GM21786 (cell line): Measurements from ENCODE around the gene SEPTIN12.
"Not testable (repeated sequence)": the region's sequence is repeated elsewhere in the genome, so short reads cannot be mapped to it uniquely, and the experiment has no call there.

Experiments
- ATAC-seq: cut with Tn5 transposase; IDR thresholded peaks from one replicate; pipeline ENCODE4 v1.9.1; 2021; ENCODE audit not compliant: unreplicated experiment

Gene SEPTIN12

DNA sequence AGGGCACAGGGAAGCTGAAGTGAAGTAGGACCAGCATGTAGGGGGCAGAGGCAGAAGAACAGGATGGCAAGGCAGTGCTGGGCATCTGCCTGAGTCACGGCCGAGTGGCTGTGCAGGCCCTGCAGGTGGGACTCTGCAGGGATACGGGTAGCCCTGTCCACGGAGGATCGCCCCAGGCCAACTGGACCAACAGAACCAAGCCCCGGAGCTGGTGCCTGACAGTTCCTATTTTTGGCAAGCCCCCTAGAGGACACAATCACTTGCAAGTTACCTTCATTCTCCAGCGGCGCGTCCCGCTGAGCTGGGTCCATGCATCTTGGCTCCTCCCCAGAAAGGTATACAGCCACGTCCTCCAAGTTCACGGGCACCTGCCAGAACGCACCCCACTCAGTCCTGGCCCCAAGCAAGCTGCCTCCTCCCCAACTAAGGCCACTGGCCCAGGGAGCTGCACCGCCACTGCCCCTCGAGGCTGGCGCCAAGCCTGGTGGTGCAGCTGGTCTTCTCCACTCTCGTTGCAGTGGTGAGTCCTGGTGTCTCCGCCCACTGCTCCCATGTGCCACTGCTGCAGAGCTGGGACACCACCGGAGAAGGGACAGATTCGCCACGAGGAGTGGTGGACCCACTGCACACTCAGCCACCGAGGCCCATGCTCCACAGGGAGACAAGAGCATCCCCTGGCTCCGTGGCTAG, 27.8 kb downstream of the SEPTIN12 start:
- ATAC-seq, result no peak

DNA sequence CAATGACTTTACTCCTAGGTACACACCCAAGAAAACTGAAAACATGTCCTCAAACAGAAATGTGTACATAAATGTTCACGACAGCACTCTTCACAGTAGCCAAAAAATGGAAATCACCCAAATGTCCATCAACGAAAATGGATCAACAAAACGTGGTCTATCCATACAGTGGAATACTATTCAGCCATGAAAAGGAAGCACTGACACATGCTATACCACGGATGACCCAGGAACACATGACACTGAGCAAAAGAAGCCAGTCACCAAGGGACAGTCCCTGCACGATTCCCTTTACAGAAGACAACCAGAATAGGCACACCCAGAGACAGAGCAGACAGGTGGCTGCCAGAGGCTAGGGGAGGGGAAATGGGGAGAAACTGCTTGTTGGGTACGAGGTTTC, 32.5 kb downstream of the SEPTIN12 start:
- ATAC-seq, result no peak

DNA sequence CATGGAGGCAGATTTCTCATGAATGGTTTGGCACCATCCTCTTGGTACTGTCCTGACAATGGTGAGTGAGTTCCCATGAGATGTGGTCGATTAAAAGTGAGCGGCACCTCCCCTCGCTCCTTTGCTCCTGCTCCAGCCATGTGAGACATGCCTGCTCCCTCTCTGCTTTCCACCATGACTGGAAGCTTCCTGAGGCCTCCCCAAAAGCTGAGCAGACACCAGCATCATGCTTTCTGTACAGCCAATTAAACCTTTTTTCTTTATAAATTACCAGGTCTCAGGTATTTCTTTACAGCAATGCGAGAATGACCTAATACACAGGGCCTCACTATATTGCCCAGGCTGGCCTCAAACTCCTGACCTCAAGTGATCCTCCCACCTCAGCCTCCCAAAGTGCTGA, 33.3 kb downstream of the SEPTIN12 start:
- no peak for ATAC-seq

DNA sequence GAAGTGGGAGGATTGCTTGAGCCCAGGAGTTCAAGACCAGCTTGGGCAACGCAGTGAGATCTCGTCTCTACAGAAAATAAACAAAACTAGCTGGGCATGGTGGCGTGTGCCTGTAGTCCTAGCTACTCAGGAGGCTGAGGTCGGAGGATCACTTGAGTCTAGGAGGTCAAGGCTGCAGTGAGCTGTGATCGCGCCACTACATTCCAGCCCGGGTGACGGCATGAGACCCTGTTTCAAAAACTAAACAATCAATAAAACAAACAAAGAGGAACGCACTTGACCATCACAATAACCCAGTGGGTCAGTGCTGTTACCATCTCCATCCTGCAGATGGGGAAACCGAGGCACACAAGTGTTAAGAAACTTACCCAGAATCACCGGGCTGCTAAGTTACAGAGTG, 34.9 kb downstream of the SEPTIN12 start:
- no peak for ATAC-seq

DNA sequence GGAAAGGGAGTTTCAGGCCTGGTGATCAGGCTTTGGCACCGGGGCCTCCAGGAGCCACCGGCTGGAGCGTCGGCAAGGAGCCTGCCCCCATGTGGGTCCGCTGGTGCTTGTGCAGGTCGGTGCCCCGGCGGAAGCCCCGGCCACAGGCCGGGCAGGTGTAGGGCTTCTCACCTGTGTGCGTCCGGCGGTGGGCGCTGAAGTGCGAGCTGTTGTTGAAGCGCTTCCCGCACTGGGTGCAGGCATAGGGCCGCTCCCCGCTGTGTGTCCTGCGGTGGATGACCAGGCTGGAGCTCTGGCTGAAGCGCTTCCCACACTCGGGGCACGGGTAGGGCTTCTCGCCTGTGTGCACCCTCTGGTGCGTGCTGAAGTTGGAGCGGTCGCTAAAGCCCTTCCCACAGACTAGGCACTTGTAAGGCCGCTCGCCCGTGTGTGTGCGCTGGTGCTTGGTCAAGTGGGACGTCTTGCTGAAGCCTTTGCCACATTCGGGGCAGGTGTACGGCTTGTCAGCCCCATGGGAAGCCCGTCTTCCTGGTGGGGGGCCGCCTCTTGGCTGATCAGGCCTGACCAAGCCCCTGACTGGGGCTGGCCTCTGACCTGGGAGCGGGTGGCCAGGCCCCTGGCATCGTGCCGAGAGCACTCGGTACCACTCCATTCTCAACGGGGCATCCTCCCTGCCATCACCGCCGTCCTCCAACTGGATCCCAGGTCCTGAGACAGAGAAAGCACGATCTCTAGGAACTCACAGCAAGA, 35.6 kb downstream of the SEPTIN12 start:
- no peak for ATAC-seq

DNA sequence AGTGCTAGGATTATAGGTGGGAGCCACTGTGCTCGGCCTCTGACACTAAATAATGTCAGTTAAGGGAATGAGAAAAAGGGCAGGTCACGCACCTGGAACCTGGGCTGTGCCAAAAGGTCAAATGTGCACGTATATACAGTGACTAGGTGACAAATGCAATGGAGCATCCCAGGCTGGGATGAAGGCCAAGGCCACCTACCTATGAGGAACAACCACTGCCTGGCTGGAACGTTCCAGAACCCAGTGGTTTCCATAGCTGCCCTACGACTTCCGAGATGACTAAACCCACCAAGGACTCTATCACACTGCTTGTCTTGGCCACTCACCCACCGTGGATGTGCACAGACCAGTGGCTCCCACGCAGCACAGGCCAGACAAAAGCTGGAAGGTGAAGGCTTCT, 37.2 kb downstream of the SEPTIN12 start:
- no peak for ATAC-seq

DNA sequence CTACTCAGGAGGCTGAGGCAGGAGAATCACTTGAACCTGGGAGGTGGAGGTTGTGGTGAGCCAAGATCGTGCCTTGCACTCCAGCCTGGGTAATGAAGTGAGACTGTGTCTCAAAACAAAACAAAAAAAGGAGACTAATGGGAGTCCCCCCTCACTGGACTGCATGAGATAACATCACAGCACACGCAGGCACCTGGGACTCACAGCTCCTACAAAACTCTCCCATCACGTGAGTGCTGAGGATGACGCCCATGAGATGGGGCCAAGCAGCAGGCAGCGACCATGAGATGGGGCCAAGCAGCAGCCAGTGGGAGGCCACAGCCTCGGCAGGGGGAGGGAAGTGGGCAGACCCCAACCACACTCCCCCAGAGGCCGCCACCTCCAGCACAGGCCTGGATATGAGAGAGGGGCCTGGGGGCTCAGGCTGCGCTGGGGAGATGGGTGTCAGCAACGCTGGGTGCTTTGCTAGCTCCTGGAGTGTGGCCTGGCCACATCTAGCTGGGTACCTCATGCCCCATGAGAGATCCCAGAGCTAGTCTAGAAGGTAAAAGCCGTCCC, 38.4 kb downstream of the SEPTIN12 start:
- no peak for ATAC-seq

DNA sequence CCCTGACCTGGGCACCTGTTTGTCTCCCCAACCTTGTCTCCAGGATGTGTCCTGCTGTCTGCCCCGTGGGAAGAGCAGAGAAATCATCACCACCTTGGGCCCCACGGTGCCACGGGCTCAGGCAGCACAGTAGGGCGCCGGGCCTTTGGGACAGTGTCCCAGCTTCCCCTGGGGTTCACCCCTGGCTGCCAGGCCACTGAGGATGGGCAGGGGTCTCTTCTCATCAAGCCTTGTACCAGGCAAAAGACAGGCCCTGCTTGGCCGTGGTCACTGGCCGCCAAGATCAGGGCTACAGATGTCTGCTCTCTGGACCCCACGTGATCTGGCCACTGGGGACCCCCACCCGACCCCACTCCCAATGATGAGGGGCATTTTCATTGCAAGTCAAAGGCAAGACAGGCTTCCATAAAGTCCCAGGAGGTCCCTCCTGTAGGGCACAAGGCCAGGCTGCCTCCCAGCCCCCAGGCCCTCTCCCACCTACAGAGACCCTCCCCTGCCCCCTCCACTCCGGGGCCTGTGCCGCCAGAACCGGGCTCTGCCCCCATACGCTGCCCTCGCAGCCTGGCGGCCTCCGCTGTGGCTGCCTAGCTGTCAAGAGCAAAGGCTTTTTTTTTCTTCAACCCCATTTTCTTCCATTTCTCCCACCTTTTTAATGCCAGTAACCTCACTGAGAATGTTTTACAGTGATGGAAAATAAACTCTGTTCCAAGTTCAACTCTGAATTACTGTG, 39.3 kb downstream of the SEPTIN12 start:
- no peak for ATAC-seq

DNA sequence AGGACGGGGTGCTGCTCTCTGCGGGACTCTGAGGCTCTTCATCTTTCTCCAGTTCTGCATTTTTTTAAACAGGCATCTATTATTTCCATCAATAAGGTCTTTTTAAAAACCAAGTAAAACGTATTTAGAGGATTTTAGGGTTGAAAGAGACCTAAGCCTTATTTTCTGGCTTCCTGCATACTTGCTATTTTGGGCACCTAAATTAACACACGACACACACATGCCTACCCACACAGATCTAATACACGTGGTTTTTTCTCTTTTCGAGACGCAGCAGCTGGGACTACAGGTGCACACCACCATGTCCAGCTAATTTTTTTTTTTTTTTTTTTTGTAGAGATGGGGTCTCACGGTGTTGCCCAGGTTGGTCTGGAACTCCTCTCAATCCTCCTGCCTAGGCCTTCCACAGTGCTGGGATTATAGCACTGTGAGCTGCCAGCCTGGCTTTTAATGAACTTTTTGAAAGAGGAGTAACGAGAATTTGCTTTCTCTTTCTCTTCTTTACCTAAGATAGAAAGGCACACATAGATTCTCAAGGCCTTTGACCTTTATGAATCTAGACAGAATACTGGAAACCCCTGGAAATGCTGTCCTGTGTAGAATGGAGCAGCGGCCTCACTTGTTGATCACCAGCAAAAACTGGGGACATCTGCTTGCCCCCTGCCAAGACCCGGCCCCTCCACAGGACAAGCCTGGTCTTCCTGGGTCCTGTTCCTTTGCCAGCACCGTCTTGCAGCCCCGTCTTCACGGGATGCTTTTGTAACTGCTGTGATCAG, 40.1 kb downstream of the SEPTIN12 start:
- no peak for ATAC-seq

DNA sequence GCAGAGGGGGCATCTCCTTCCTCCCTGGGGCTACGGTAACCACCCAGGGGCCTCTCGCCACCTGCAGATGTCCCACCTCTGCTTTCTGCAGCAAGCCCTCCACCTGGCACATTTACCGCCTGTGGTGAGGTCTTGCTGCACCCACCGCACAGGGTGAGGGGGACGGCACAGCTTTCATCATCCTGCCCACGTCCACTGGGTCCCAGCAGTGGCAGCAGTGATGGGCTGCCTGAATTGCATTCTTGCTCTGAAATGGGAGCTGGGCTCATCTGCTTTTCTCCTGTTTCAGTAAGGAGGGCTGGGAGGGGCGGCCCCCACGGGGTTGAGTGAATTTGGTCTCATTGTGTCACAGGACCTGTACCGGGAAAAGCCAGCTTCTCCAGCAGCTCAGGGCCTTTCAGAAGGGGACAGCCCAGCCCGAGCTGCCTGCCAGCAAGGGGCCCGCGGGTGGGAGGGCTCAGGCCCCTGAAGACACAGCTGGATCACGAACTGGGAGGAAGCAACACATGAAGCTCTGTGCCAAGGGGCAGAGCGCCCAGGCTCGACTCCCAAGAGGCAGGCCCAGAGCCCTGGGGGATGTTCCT, 41.1 kb downstream of the SEPTIN12 start:
- no peak for ATAC-seq

DNA sequence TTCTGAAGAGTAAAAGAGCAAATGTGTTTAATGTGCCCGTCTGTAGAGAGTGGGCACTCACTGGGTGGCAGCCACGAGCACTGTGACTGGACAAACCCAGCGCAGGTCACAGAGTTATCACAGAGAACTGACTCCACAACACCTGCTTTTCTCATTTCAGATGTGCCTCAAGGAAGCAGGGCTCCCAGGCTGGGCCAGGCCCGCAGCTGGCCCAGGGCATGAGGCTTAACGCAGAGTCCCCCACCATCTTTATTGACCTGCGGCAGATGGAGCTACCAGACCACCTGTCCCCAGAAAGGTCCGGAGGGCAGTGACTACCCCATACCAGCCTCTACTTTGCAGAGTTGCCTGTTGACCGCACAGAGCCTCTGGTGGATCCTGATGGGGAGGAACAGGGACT, 41.9 kb downstream of the SEPTIN12 start:
- no peak for ATAC-seq

DNA sequence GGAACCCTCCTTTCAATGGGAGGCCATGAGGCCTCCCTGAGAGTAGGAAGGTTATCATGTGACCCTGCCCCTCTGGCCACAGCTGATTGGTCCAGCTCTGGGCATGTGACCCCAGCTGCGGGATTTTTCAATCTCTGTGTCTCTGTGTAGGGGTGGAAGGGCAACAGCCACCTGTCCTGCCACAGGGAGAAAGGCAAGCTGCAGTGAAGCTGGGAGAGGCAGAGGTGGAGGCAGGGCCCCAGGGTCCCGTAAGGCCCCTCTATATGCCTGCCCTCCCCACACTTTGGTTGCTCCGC, 42.9 kb downstream of the SEPTIN12 start:
- ATAC-seq, result no peak

DNA sequence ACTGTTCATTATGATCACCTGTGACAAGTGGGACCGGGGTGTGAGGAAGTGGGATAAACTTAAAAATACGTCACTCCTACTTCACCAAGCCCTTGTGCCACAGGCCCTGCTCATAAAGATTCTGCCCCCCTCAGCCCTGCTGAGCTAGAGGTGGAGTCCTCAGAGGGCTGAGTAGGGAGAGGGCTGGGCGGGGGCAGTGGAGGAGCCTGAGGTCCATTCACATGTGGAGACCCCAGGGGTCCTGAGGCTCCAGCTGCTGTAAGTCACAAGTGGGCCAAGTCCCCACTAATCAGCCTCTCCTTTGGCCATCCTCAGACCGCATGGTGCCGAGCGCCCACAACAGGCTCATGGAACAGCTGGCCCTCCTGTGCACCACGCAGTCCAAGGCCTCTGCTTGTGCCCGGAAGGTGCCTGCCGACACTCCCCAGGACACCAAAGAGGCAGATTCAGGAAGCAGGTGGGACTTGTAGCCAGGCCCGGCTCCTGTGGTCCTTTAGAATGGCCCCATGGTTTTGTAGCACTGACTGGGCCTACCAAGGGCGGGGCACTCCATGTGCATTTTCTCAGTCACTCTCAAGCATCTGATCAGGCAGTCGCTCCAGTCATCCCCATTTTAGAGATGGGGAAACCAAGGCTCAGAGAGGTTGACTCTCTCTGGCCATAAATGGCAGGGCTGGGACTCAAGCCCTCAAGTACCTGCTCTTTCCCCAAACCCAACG, 43.4 kb downstream of the SEPTIN12 start:
- no peak for ATAC-seq

DNA sequence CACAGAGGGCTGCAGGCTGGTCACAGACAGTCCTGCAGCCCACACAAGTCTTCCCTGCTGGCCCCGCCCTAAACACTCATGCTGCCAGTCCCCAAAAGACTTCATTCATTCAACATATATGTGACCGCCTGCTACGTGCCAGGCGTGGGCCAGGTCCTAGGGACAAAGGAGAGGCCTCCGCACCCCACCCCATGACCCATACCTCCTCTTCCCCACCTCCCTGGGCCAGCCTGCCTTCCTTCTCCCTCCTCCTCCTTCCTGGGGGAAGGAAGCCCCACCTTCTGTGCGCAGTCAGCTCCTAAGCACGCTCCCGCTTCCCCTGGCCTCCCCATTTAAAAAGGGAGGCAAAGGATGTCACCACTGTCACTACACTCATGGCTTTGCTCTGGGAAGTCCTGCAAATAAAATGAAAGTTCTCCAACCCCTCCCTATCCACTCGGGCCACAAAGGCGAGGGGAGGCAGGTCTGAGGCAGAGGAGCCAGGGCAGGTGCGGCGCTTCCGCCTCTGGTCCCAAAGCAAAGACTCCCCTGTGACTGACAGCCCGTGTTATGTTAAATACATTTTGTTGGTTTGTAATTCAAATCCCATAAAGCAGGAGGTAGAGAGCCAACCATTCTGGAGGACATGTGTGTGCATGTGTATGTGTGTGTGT, 44.8 kb downstream of the SEPTIN12 start:
- no peak for ATAC-seq

DNA sequence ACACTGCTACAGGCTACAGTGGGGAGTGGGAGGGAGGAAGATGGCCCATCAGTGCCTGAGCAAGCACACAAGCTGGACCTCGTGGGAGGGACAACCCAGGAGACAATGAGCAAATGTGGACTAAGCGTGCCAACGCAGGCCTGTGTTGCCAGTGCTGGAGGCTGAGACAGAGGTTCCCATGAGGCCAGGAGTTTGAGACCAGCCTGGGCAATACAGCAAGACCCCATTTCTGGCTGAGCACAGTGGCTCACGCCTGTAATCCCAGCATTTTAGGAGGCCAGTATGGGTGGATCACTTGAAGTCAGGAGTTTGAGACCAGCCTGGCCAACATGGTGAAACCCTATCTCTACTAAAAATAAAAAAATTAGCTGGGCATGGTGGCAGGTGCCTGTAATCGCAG, 49.8 kb downstream of the SEPTIN12 start:
- not testable (repeated sequence) for ATAC-seq

DNA sequence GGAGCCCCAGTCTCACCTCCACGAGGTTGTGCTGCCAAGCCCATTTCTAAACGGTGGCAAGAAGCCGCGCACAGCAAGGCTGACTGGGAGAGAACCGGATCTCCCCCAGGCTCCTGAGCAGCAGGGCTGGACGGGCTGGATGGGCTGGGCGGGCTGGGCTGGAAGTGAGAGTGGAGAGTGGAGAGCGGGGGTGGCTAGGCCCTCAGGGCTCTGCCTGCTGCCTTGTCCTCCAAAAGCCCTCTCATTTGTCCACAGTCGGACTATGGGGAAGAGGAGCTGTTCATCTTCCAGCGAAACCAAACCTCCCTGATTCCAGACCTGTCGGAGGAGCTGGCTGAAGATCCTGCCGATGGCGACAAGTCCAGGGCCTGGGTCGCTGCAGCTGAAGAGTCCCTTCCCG, 50.6 kb downstream of the SEPTIN12 start:
- ATAC-seq, result no peak

DNA sequence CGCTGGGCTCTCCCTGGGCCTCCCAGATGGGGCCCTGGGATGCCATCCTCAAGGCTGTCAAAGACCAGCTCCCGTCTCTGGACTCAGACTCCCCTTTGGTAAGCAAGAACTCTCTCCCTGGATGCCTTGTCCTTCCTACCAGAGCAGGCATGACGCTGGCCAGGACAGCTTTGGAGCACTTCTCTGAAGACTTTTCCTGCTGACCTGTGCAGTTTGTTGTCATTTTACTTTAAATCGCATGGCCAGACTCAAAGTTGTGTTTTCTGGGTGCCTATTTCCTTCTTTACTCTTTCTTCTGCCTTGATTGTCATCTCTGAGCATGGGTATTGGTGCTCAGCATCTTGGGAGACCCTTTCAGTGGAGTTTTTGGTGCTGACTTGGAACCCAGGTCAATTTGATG, 51.6 kb downstream of the SEPTIN12 start:
- ATAC-seq, result no peak

DNA sequence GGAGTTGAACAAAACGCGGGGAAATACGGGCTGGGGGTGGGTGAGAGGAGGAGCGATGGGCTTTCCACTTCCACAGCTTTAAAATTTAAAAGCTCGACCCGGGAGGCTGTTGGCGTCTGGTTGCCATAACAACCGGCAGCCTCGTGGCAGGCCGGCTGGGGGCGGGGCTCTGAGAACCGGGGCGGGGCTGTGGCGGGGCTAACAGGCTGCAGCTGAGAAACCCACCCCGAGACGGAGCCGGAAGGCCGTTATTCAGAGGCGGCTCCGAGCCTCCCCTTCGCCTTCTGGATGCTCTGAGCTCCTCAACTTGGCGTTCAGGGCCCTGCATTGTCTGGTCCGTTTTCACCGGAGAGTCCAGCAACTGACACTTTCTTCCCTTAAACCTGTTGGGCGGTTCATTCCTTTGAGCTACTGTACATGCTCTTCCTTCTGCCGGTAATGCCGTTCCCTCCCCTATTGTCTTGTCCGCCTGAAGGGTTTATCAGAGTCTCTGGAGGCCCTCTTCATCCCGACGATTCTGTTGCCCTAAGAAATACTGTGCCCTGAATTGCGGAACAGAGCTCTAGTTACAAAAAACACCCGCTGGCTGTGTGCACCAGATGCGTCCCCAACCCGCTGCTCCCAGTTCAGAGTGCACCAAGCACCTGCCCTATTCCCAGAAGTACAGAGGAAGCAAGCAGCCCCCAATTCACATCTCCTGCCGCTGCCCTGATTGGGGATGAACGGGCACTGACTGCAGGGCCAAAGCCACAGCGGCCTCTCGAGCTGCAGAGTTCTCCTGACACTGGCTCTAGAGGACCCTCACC, 53.2 kb downstream of the SEPTIN12 start:
- ATAC-seq, result peak; percentile 59
